SK-N-SH (cell line): Measurements from ENCODE around the gene SELENOM. TPM values are rescaled to one million over a fixed set of nuclear protein-coding genes. Genes with fewer than 3 reads are reported as not detected.
A peak's percentile ranks its signal among the peaks of the same experiment; 100 is the strongest.

Experiments used
- CTCF ChIA-PET: fragments of 300-600, 350-600 bp; formaldehyde crosslinking; extraction: SDS; loops from one replicate; lab custom pipeline; 2021; lab: Yijun Ruan, JAX
- POLR2A ChIA-PET: fragments of 350-600 bp; sonication (Branson Sonifier 250); formaldehyde crosslinking; extraction: SDS; loops from one replicate; lab custom pipeline; 2020; ENCODE audit warnings: antibody characterized with exemption, inconsistent platforms; lab: Yijun Ruan, JAX
- DNase-seq: peaks from one replicate; pipeline ENCODE4 v3.0.0; 2012
- H2AFZ ChIP-seq: fragments of 200-600 bp; sonication (generic); 2 replicates; pipeline ENCODE4 v1.8.1; 2016; ENCODE audit warnings: antibody characterized with exemption, mild to moderate bottlenecking, low read depth
- H3F3A ChIP-seq: fragments of 200-600 bp; sonication (generic); replicated peaks from 2 replicates; pipeline ENCODE3; 2016; ENCODE audit warnings: antibody characterized with exemption, mild to moderate bottlenecking; ENCODE audit not compliant: insufficient read depth
- H3K27ac ChIP-seq, 2 experiments: fragments of 200-500 bp in 1 of 2; fragments of 200-600 bp in 1 of 2; sonication (Bioruptor generic) in 1 of 2; sonication (generic), shearing (Covaris generic) in 1 of 2; 2 replicates each; pipeline versions ENCODE4 v1.5.1 to v1.6.1; 2014 to 2016; ENCODE audit warnings: low read depth in 2 of 2, inconsistent platforms in 1 of 2, low read length in 1 of 2, mild to moderate bottlenecking in 1 of 2, mixed read lengths in 1 of 2
- H3K27me3 ChIP-seq: fragments of 200-600 bp; sonication (generic), shearing (Covaris generic); 2 replicates; pipeline ENCODE4 v1.6.1; 2016; ENCODE audit warnings: mixed run types; ENCODE audit not compliant: insufficient read depth
- H3K36me3 ChIP-seq, 2 experiments: fragments of 200-500 bp in 1 of 2; fragments of 200-600 bp in 1 of 2; sonication (Bioruptor generic) in 1 of 2; sonication (generic) in 1 of 2; replicated peaks in 1 of 2; 2 replicates each; pipeline versions ENCODE3 to v1.5.1; 2014 to 2016; ENCODE audit warnings: low read length in 1 of 2, mild to moderate bottlenecking in 1 of 2; ENCODE audit not compliant: insufficient read depth in 2 of 2, control insufficient read depth in 1 of 2
- H3K4me1 ChIP-seq, 2 experiments: fragments of 200-500 bp in 1 of 2; fragments of 200-600 bp in 1 of 2; sonication (Bioruptor generic) in 1 of 2; sonication (generic), shearing (Covaris generic) in 1 of 2; 2 replicates each; pipeline versions ENCODE4 v1.5.1 to v1.6.1; 2014 to 2016; ENCODE audit warnings: low read depth in 1 of 2, low read length in 1 of 2, mixed run types in 1 of 2; ENCODE audit not compliant: insufficient read depth in 2 of 2, control insufficient read depth in 1 of 2
- H3K4me2 ChIP-seq: fragments of 200-600 bp; sonication (generic), shearing (Covaris generic); 2 replicates; pipeline ENCODE4 v1.6.1; 2017; ENCODE audit warnings: mixed run types
- H3K4me3 ChIP-seq, 2 experiments: fragments of 200-500 bp in 1 of 2; fragments of 200-600 bp in 1 of 2; sonication (Bioruptor generic) in 1 of 2; sonication (generic), shearing (Covaris generic) in 1 of 2; 2 replicates each; pipeline versions ENCODE4 v1.5.1 to v1.8.1; 2014 to 2016; ENCODE audit warnings: low read depth in 2 of 2, inconsistent platforms in 1 of 2, low read length in 1 of 2, mild to moderate bottlenecking in 1 of 2, mixed read lengths in 1 of 2, moderate library complexity in 1 of 2
- H3K79me2 ChIP-seq: fragments of 200-600 bp; sonication (generic); 2 replicates; pipeline ENCODE4 v1.8.1; 2017; ENCODE audit warnings: mild to moderate bottlenecking; ENCODE audit not compliant: insufficient read depth
- H3K9ac ChIP-seq: fragments of 200-600 bp; sonication (generic); 2 replicates; pipeline ENCODE4 v1.6.1; 2017; ENCODE audit warnings: mixed run types
- H3K9me2 ChIP-seq: fragments of 200-600 bp; sonication (generic); 2 replicates; pipeline ENCODE4 v1.6.1; 2017; ENCODE audit warnings: mixed run types
- H3K9me3 ChIP-seq: fragments of 200-600 bp; sonication (generic); 2 replicates; pipeline ENCODE4 v1.6.1; 2017; ENCODE audit warnings: mixed run types, mild to moderate bottlenecking, moderate library complexity
- H4K20me1 ChIP-seq: fragments of 200-600 bp; sonication (generic); 2 replicates; pipeline ENCODE4 v1.6.1; 2017; ENCODE audit warnings: mild to moderate bottlenecking, mixed run types; ENCODE audit not compliant: insufficient read depth
- EP300 ChIP-seq, 2 experiments: IDR thresholded peaks; 2 replicates each; pipeline versions ENCODE4 v1.4.0 to v1.6.1; 2012; ENCODE audit warnings: borderline replicate concordance in 1 of 2, low read depth in 1 of 2, low read length in 1 of 2
- EZH2phosphoT487 ChIP-seq: fragments of 200-600 bp; sonication (generic); IDR thresholded peaks from 2 replicates; pipeline ENCODE4 v1.6.1; 2017; ENCODE audit warnings: low read depth, mixed run types, mild to moderate bottlenecking, antibody characterized with exemption, moderate library complexity, borderline replicate concordance
- FOXM1 ChIP-seq: IDR thresholded peaks from 2 replicates; pipeline ENCODE4 v1.4.0; 2012; ENCODE audit warnings: low read depth, mild to moderate bottlenecking
- GATA2 ChIP-seq: sonication (generic); formaldehyde crosslinking; IDR thresholded peaks from 2 replicates; pipeline ENCODE4 v1.5.0; 2020; ENCODE audit warnings: mild to moderate bottlenecking, missing genetic modification reagents
- MEF2A ChIP-seq: IDR thresholded peaks from 2 replicates; pipeline ENCODE4 v1.4.0; 2012; ENCODE audit warnings: low read depth, borderline replicate concordance
- MXI1 ChIP-seq: IDR thresholded peaks from 2 replicates; pipeline ENCODE4 v1.6.1; 2012; ENCODE audit warnings: mild to moderate bottlenecking, low read depth, low read length, improper control_type of control experiment
- NFIC ChIP-seq: IDR thresholded peaks from 2 replicates; pipeline ENCODE4 v1.4.0; 2012; ENCODE audit warnings: borderline replicate concordance
- RFX5 ChIP-seq: IDR thresholded peaks from 2 replicates; pipeline ENCODE4 v1.6.1; 2012; ENCODE audit warnings: mild to moderate bottlenecking, improper control_type of control experiment, low read length
- RXRA ChIP-seq: IDR thresholded peaks from 2 replicates; pipeline ENCODE4 v1.4.0; 2012; ENCODE audit warnings: low read depth, mild to moderate bottlenecking, borderline replicate concordance
- SMC3 ChIP-seq: IDR thresholded peaks from 2 replicates; pipeline ENCODE4 v1.6.1; 2012; ENCODE audit warnings: low read depth, low read length, improper control_type of control experiment
- TAF1 ChIP-seq: IDR thresholded peaks from 2 replicates; pipeline ENCODE4 v1.6.1; 2012; ENCODE audit warnings: low read depth, mild to moderate bottlenecking, low read length, moderate library complexity, borderline replicate concordance
- TCF12 ChIP-seq: IDR thresholded peaks from 2 replicates; pipeline ENCODE4 v1.4.0; 2012
- TEAD4 ChIP-seq: IDR thresholded peaks from 2 replicates; pipeline ENCODE4 v1.4.0; 2012; ENCODE audit warnings: mild to moderate bottlenecking, borderline replicate concordance; ENCODE audit not compliant: insufficient read depth
- YY1 ChIP-seq: IDR thresholded peaks from 2 replicates; pipeline ENCODE4 v1.4.0; 2012; ENCODE audit warnings: low read depth, mild to moderate bottlenecking
- WGBS: methylation state at CpG from one replicate; pipeline ENCODE4 v1.1.6; 2017; ENCODE audit warnings: low lambda C conversion rate; 5-methylcytosine and 5-hydroxymethylcytosine counted together
- polyA plus RNA-seq, 3 experiments: library from polyadenylated mRNA; depleted of rRNA; stranded (reverse); fragments of >200 nt; gene quantifications; 2 replicates each; pipeline ENCODE4 v1.2.3, GENCODE V29; 2012
- TF ChIP-seq, protein P1 (sequence below): fragments of 150-350 bp; IDR thresholded peaks from 2 replicates; pipeline ENCODE4 v1.6.1; 2016; ENCODE audit warnings: mild to moderate bottlenecking, low read depth, low read length
- TF ChIP-seq, protein P2 (sequence below): IDR thresholded peaks from 2 replicates; pipeline ENCODE4; 2012
- TF ChIP-seq, protein P3 (sequence below): fragments of 150-350 bp; IDR thresholded peaks from 2 replicates; pipeline ENCODE4 v1.6.1; 2017; ENCODE audit warnings: antibody characterized with exemption, low read length, low read depth, borderline replicate concordance
- TF ChIP-seq, protein P4 (sequence below): IDR thresholded peaks from 2 replicates; pipeline ENCODE4 v1.4.0; 2012; ENCODE audit warnings: low read depth, borderline replicate concordance
- TF ChIP-seq, protein P5 (sequence below): fragments of 200-600 bp; sonication (generic); IDR thresholded peaks from 2 replicates; pipeline ENCODE4 v1.6.1; 2017; ENCODE audit warnings: antibody characterized with exemption, mild to moderate bottlenecking, moderate library complexity

The SELENOM gene
- polyA plus RNA-seq, 1 of the 3 experiments (the other 2 are of a cell fraction), result 117 TPM

DNA sequence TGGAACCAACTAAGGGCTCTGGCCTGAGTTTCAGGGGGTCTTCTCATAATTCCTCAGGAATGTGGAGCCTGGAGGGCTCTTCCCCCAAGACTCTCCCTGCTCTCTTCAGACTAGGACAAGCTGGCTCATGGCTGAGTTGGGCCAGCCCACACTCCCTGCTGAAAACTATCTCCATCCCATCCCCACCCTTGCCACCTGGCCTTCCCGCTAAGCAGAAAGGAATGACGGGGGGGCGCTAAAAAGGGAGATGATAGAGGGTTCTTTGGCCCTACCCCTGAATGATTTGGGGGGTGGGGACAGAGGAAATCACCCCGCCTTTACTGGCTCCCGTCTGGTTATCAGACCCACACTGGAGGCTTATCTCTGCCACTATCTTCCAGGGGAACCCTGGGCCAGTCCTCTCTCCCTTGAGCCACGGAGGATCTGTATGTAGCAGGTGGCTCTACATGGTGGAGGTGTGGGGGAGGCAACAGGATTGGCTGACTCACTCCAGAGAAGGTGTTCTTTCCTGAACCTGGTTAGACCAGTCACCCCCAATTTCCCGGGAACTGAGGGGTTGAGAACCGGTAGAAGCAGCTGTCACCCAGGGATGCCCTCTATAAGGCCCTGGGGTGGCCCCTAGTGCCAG is 20.6 kb downstream of the SELENOM start:
- DNase-seq, result peak; percentile 13
- 90% methylated on average over 7 of the region's 8 CpGs for WGBS
- peaks cover 21 to 32% of the 10 kb centered on the region in 2 experiments; a peak in 2 of 4 replicates for H3K4me1 ChIP-seq
- H3K9me2 ChIP-seq, result no peaks in the 10 kb centered on the region
- H3K4me3 ChIP-seq, result no peak overlapping the region
- H4K20me1 ChIP-seq, result no peaks in the 10 kb centered on the region
- H3K36me3 ChIP-seq, result peaks cover 0 to 24% of the 10 kb centered on the region in 2 experiments
- H3K79me2 ChIP-seq, result peaks cover 47% of the 10 kb centered on the region
- no peak overlapping the region for H3K9ac ChIP-seq
- no peak for TF ChIP-seq RXRA
- TF ChIP-seq GATA2, result no peak
- TF ChIP-seq, protein P1, sequence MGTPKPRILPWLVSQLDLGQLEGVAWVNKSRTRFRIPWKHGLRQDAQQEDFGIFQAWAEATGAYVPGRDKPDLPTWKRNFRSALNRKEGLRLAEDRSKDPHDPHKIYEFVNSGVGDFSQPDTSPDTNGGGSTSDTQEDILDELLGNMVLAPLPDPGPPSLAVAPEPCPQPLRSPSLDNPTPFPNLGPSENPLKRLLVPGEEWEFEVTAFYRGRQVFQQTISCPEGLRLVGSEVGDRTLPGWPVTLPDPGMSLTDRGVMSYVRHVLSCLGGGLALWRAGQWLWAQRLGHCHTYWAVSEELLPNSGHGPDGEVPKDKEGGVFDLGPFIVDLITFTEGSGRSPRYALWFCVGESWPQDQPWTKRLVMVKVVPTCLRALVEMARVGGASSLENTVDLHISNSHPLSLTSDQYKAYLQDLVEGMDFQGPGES, result no peak
- TF ChIP-seq RFX5, result no peak
- TF ChIP-seq EZH2phosphoT487, result no peak
- no peak for TF ChIP-seq YY1
- TF ChIP-seq TCF12, result no peak
- TF ChIP-seq MEF2A, result no peak
- TF ChIP-seq SMC3, result no peak
- no peak for TF ChIP-seq MXI1
- TF ChIP-seq, protein P2, sequence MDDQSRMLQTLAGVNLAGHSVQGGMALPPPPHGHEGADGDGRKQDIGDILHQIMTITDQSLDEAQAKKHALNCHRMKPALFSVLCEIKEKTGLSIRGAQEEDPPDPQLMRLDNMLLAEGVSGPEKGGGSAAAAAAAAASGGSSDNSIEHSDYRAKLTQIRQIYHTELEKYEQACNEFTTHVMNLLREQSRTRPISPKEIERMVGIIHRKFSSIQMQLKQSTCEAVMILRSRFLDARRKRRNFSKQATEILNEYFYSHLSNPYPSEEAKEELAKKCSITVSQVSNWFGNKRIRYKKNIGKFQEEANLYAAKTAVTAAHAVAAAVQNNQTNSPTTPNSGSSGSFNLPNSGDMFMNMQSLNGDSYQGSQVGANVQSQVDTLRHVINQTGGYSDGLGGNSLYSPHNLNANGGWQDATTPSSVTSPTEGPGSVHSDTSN, result no peak
- TF ChIP-seq TEAD4, result no peak
- CTCF ChIA-PET, result interaction anchor here (1.0 to 9.4 kb wide), 12 partner anchors 9 to 323 kb away, joined by 3 to 85 read pairs (median 14); partner anchors contain the start of genes LIMK2, PLA2G3 and SELENOM
- H3F3A ChIP-seq, result no peaks in the 10 kb centered on the region
- no peak overlapping the region for H2AFZ ChIP-seq
- H3K9me3 ChIP-seq, result no peaks in the 10 kb centered on the region
- no peak overlapping the region for H3K27ac ChIP-seq
- no peak overlapping the region for H3K4me2 ChIP-seq
- POLR2A ChIA-PET, result no interaction called here
- no peaks in the 10 kb centered on the region for H3K27me3 ChIP-seq

DNA sequence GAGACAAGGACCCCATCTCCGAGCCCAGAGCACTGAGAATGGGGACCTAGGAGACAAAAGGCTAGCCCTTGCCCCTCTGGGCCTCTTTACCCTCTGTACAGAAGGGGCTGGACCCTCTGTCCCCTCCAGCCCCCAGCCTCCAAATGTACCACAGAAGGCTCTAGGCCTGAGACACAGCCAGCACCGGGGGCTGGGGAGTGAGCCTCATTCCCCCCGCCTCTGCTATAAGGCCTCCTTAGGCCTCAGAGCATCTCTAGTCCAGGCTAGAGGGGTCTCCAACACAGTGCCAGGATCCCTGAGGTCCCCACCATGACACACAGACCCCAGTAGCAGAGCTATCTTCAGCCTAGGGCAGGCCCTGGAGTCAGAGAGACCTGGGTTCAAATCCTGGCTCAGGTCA is 21.4 kb downstream of the SELENOM start:
- POLR2A ChIA-PET, result interaction anchor here (0.6 kb wide), 1 partner anchor 43 kb away, joined by 4 read pairs; no protein-coding TSS in a partner anchor
- no peaks in the 10 kb centered on the region for H3F3A ChIP-seq
- H3K27me3 ChIP-seq, result no peaks in the 10 kb centered on the region
- H2AFZ ChIP-seq, result no peak overlapping the region
- H3K4me2 ChIP-seq, result peak overlapping the region; percentile 92; the same call in 1 of the 2 replicates
- TF ChIP-seq TAF1 (no peak), EZH2phosphoT487 (no peak), MEF2A (no peak), EP300 (IDR thresholded peaks at IDR 0.05; ENCODE audit: borderline replicate concordance in 1 of 2, low read depth in 1 of 2, low read length in 1 of 2) (no peak), NFIC (no peak), FOXM1 (no peak)
- TF ChIP-seq, protein P3, sequence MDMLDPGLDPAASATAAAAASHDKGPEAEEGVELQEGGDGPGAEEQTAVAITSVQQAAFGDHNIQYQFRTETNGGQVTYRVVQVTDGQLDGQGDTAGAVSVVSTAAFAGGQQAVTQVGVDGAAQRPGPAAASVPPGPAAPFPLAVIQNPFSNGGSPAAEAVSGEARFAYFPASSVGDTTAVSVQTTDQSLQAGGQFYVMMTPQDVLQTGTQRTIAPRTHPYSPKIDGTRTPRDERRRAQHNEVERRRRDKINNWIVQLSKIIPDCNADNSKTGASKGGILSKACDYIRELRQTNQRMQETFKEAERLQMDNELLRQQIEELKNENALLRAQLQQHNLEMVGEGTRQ, result no peak
- TF ChIP-seq, protein P4, sequence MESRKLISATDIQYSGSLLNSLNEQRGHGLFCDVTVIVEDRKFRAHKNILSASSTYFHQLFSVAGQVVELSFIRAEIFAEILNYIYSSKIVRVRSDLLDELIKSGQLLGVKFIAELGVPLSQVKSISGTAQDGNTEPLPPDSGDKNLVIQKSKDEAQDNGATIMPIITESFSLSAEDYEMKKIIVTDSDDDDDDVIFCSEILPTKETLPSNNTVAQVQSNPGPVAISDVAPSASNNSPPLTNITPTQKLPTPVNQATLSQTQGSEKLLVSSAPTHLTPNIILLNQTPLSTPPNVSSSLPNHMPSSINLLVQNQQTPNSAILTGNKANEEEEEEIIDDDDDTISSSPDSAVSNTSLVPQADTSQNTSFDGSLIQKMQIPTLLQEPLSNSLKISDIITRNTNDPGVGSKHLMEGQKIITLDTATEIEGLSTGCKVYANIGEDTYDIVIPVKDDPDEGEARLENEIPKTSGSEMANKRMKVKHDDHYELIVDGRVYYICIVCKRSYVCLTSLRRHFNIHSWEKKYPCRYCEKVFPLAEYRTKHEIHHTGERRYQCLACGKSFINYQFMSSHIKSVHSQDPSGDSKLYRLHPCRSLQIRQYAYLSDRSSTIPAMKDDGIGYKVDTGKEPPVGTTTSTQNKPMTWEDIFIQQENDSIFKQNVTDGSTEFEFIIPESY, result no peak
- TF ChIP-seq, protein P5, sequence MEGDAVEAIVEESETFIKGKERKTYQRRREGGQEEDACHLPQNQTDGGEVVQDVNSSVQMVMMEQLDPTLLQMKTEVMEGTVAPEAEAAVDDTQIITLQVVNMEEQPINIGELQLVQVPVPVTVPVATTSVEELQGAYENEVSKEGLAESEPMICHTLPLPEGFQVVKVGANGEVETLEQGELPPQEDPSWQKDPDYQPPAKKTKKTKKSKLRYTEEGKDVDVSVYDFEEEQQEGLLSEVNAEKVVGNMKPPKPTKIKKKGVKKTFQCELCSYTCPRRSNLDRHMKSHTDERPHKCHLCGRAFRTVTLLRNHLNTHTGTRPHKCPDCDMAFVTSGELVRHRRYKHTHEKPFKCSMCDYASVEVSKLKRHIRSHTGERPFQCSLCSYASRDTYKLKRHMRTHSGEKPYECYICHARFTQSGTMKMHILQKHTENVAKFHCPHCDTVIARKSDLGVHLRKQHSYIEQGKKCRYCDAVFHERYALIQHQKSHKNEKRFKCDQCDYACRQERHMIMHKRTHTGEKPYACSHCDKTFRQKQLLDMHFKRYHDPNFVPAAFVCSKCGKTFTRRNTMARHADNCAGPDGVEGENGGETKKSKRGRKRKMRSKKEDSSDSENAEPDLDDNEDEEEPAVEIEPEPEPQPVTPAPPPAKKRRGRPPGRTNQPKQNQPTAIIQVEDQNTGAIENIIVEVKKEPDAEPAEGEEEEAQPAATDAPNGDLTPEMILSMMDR, result no peak
- peaks cover 53% of the 10 kb centered on the region for H3K79me2 ChIP-seq
- WGBS, result 100% methylated on average over 2 of the region's 3 CpGs
- no peaks in the 10 kb centered on the region for H3K9me3 ChIP-seq
- no peak overlapping the region for H3K4me3 ChIP-seq
- CTCF ChIA-PET, result interaction anchor here (0.7 to 9.4 kb wide), 20 partner anchors 10 to 322 kb away, joined by 3 to 85 read pairs (median 10); partner anchors contain the start of genes RNF185 and SELENOM
- 0 out of 2 replicates have a peak overlapping the region, but pooled peaks have one; percentile 81 for H3K9ac ChIP-seq
- H4K20me1 ChIP-seq, result no peaks in the 10 kb centered on the region
- peak; percentile 16 for DNase-seq
- peaks cover 21 to 35% of the 10 kb centered on the region in 2 experiments; a peak in 2 of 4 replicates for H3K4me1 ChIP-seq
- H3K9me2 ChIP-seq, result no peaks in the 10 kb centered on the region
- no peak overlapping the region for H3K27ac ChIP-seq
- peaks cover 0 to 15% of the 10 kb centered on the region in 2 experiments for H3K36me3 ChIP-seq
